Hepatic stellate cell (primary cell): Measurements from ENCODE around the gene CIT.

Source experiments
- DNase-seq: peaks from one replicate; pipeline ENCODE4 v3.0.0; 2011; ENCODE audit warnings: low spot score

The CIT gene

DNA sequence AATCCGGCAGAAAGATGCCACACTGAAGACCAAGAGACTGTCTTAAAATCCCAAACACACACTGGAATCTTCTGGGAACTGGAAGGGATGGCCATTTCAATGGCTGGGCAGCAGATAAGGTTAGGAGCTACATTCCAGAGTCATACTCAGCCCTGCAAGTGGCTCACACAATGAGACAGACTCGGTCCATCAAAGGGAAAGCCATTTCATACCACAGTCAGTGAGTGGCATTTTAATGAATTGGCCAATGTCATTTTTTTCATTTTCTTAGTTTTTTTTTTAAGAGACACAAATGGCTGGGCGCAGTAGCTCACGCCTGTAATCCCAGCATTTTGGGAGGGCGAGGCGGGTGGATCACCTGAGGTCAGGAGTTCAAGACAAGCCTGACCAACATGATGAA lies 17.9 kb downstream of the CIT start:
- no peak for DNase-seq

DNA sequence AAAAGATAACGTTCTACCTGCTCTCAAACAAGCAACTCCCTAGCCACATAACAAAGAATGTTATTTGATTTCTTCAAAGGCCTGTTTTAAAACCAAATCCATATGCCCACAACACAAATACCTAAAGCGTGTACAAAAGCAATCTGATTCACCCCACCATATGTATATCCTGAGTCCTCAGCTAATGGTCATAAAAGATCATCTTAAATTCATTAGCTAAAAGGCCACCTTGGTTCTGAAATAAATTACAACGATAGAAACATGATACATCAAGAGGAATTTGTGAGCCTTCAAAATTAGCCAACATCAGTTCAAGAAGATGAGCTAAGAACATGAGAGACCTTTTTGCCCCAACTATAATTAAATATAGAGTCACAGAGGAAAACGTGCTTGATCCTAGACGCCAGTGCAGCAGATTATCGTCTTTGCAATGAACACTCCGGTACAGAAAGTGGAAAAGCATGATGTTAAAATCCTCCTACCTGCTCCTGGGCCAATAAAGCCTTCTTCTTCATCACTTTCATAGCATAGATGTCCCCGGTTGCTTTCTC lies 20.0 kb downstream of the CIT start:
- no peak for DNase-seq

- no peak for DNase-seq
These were observed 26.8 kb downstream of the CIT start for GRCh38 chr12:119850330-119850729.

- no peak for DNase-seq
These were observed 34.0 kb downstream of the CIT start for GRCh38 chr12:119843100-119843499.

DNA sequence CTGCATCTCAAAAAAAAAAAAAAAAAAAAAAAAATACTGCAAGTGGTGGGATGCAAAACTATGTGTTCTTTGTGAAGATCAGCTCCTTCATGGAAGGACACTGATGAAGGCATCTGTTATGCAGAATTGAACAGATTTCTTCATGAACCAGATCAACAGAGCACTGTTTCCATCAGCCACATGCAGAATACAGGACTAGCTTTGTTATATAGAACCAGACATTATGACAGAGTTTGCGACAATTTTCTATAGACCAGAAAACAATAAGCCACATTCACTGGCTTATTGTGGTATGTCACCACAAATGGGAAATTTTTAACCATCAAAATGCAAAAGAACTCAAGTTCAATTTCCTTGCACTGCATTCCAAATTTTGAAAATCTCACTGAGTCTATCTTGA lies 34.7 kb downstream of the CIT start:
- no peak for DNase-seq

- no peak for DNase-seq
These were observed 35.5 kb downstream of the CIT start for GRCh38 chr12:119841433-119842210.

- no peak for DNase-seq
These were observed 36.5 kb downstream of the CIT start for GRCh38 chr12:119840582-119840981.

- DNase-seq, result no peak
These were observed 37.0 kb downstream of the CIT start for GRCh38 chr12:119840168-119840567.

GRCh38 chr12:119838826-119839600 lies 38.1 kb downstream of the CIT start:
- DNase-seq, result no peak

DNA sequence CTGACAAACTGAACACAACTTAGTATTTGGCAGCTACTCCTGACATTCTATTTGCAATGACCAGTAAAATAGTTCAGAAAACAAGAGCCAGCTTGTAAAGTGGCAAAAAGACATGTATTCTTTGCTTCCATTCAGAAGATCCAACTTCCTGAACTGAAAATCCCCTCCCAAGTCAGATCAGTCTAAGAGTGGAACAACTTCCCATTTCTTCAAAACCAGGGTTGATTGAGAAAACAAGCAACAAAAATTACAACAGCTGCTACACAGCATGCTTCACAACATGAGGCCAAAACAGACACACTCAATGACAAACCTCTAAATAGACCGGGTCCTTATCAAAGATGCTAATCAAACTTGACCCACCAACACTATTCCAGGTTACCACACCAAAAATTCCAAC lies 40.3 kb downstream of the CIT start:
- DNase-seq, result no peak

- DNase-seq, result no peak
These were observed 42.1 kb downstream of the CIT start for GRCh38 chr12:119835068-119835467.

- DNase-seq, result no peak
These were observed 47.7 kb downstream of the CIT start for GRCh38 chr12:119829439-119829838.

- DNase-seq, result no peak
These were observed 48.8 kb downstream of the CIT start for GRCh38 chr12:119828300-119828699.

DNA sequence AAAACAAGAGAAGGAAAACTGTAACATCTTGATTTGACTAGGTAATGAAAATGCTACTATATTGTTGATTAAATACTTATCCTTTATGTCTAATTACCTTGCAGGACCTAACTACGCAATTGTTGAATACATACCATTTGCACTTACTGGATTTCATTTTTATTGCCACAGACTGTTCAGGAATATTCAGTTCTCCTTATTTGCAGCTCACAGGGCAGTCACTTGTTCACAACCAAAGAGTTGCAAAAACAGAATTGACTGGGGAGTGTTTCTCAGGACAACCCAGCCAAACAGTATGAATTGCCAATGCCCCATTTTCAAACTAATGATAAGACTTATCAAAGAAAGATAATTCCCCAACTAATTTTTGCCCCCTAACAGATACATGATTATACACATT lies 49.4 kb downstream of the CIT start:
- DNase-seq, result no peak

GRCh38 chr12:119826661-119827445 lies 50.3 kb downstream of the CIT start:
- DNase-seq, result no peak

DNA sequence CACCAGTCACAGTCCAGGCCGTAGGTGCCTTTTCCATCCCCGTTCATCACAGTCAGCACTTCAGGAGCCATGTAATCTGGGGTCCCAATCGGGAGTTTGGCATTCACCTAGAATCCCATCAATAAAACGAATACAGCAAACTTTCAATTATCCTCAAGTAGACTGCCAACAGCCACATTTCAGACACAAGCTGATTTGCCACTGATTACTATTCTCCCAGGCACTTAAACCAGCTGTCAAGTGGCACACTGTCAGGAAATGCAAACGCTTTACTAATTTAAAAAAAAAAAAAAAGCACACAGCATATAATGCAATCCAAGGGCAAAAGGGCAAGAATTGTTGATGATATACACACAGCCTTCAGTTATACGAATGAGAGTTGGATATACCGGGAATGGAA lies 51.9 kb downstream of the CIT start:
- DNase-seq, result no peak

GRCh38 chr12:119822046-119822445 lies 55.1 kb downstream of the CIT start:
- DNase-seq, result no peak

DNA sequence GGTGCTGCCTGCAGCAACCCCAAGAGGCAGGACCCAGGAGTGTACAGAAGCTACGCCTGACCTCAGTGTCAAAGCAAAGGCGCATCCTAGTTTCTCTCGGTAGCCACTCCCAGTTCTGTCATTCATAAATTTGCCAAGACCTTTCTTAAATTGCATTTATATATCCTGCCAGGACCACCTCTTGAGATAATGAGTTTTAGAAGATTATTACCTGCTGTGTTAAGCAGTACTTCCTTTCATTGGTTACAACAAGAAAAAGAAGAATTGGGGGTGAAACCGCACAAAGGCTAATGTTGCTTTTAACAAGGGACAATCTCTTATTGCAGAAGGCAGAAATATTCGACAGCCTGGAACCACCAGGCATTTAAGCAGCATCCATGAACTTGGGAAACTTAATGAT lies 57.8 kb downstream of the CIT start:
- DNase-seq, result no peak

- no peak for DNase-seq
These were observed 59.4 kb downstream of the CIT start for GRCh38 chr12:119817546-119818343.

DNA sequence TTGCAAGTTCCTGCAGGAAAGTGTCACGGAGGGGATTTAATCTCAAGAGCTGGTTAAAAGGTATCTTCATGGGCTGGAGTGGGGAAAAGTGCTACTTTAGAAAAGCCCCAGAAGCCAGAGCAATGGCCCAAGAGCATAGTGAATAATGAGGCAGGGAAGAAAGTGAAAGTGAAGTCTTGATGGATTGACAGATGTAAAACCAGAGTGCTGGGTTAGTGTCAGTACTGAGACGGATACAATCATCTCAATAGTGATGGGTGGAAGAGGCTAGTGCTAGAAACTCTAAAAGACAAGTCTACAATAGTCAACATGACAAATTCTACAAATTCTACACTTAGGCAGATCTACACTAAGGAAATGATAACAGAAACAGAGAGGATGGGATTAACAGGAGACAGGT lies 68.1 kb downstream of the CIT start:
- DNase-seq, result no peak

DNA sequence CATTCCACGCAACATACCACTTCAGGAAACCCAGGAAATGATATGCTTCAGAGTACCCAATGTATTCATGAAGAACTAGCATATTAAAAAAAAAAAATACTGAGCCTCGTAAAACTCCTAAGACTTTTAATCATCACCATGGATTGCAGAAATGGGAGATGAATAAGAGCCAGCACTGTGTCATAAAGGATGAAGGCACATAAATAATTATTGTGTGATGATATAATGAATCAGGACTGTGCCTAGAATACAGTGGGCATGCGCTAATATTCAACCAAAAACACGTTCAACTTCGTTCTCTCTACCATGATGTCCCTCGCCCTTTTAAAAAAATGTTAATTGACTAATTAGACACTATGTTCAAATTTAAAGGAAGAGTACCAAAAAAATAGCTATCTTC lies 68.7 kb downstream of the CIT start:
- DNase-seq, result no peak

DNA sequence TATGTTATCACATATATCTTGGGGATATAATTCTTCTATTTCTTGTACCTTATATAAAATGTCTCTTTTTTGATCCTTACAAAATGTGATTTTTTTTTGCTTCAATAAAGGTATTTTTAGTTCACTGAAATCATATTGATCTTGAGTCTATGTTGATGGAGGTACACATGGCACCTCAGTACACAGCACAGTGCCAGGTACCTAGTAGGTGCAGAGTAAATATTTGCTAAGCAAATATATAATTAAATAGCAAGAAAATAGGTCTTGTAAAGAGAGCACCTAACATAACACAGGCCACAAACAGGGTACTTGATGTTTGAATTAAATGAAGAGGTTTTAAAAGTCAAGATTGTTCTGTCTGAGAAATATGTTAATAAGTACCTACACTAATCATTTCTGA lies 69.7 kb downstream of the CIT start:
- no peak for DNase-seq
